Duodenal mucosa (tissue), 2 donors: ENCODE results near the gene PPP1R1A.

Experiments used
- H3K27ac ChIP-seq: one replicate; pipeline ENCODE4 v1.7.0; 2013; ENCODE audit warnings: low read depth, low read length
- H3K27me3 ChIP-seq, 2 donors: one replicate each; pipeline ENCODE4 v1.7.0; 2013; ENCODE audit warnings: low read length in 2 of 2, control low read depth in 1 of 2; ENCODE audit not compliant: insufficient read depth in 2 of 2, control insufficient read depth in 1 of 2
- H3K36me3 ChIP-seq, 2 donors: one replicate each; pipeline ENCODE4 v1.7.0; 2013; ENCODE audit warnings: low read length in 2 of 2, control low read depth in 1 of 2; ENCODE audit not compliant: insufficient read depth in 2 of 2, control insufficient read depth in 1 of 2
- H3K4me1 ChIP-seq, 2 donors: one replicate each; pipeline ENCODE4 v1.7.0; 2013; ENCODE audit warnings: low read length in 2 of 2, control low read depth in 1 of 2; ENCODE audit not compliant: insufficient read depth in 2 of 2, control insufficient read depth in 1 of 2
- H3K4me3 ChIP-seq, 2 donors: one replicate each; pipeline ENCODE4 v1.7.0; 2013; ENCODE audit warnings: low read length in 2 of 2, low read depth in 1 of 2
- H3K9ac ChIP-seq, 2 donors: one replicate each; pipeline ENCODE4 v1.7.0; 2013; ENCODE audit warnings: low read length in 2 of 2, low read depth in 1 of 2
- H3K9me3 ChIP-seq, 2 donors: one replicate each; pipeline ENCODE4 v1.7.0; 2013; ENCODE audit warnings: low read length in 2 of 2, control low read depth in 1 of 2; ENCODE audit not compliant: control insufficient read depth in 1 of 2

Gene PPP1R1A

DNA sequence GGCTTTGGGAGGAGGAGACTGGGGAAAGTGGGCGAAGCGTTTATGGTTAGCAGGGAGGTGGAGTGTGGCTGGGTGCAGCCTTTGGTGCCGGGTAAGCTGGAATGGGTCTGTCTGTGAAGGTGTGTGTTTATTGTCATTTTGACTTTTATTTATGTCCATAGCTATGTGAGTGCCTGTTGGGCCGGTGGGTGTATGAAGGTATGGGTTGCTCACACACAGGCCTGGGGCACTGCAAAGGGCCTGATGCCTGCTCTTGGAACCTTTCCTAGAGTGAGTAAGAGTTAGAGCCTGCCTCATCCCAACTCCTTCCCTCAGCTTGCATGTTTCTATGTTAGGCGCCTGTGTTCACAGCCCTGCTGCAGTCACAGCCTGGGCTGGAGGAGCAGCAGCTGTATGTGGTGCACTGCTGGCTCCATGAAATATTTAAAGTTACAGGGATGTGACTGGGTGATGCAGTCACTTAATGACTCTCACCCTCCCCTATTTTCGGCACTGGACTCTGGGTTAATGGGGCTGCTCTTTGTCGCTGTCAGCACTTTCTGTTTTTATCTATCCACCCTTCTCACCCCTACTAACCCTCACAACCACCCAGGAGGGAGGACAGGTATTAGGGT is 2.6 kb upstream of the PPP1R1A start:
- Histone ChIP-seq H3K27me3 (peaks cover 9 to 14% of the 10 kb centered on the region in 2 donors), H3K4me1 (no peaks in the 10 kb centered on the region), H3K36me3 (no peaks in the 10 kb centered on the region), H3K4me3 (no peak overlapping the region), H3K27ac (no peak overlapping the region), H3K9me3 (no peaks in the 10 kb centered on the region), H3K9ac (no peak overlapping the region)

DNA sequence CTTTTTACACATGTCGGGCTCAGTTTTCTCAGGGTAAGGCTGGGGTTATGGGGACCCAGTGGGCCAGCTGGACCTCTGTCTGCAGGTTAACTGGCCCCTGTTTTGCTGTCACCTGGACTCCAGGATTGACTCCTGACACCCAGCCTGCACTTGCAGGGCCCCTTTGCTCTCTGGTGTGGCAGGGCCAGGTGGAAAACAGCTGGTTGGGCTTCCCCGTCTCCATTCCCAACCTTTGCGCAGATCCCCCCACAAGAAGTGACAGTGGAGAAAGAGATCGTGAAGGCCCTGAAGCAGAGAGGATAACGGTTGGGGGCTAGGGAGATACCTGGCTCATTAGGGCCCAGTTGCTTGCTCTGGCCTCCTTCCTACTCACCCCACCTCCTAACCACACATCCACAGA is 1.5 kb upstream of the PPP1R1A start:
- Histone ChIP-seq H3K27me3 (peaks cover 9 to 14% of the 10 kb centered on the region in 2 donors), H3K4me3 (no peak overlapping the region), H3K4me1 (no peaks in the 10 kb centered on the region), H3K36me3 (no peaks in the 10 kb centered on the region), H3K9me3 (no peaks in the 10 kb centered on the region), H3K9ac (no peak overlapping the region), H3K27ac (no peak overlapping the region)

DNA sequence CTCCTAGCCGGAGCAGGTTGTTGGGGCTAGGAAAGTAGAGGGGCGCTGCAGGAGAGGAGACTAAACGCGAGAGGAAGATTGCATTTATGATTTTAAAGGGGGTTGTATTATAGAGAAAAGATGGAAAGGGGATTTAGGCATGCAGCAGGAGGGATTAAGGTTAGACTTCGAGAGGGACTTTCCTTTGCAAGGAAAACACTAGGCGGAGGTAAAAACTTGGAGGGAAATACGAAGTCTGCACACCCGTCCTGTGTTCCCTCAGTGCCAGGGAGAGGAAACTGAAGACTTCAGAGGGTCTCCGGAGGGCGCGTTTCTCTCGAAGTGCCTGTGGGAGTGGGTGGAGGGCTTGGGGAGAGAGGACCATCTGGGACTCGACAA is 420 bp upstream of the PPP1R1A start:
- peaks cover 9 to 14% of the 10 kb centered on the region in 2 donors for H3K27me3 ChIP-seq
- H3K4me1 ChIP-seq, result no peaks in the 10 kb centered on the region
- H3K36me3 ChIP-seq, result no peaks in the 10 kb centered on the region
- H3K4me3 ChIP-seq, result peak overlapping the region in 1 of 2 donors; percentile 50
- H3K9ac ChIP-seq, result no peak overlapping the region
- H3K9me3 ChIP-seq, result no peaks in the 10 kb centered on the region
- H3K27ac ChIP-seq, result no peak overlapping the region

DNA sequence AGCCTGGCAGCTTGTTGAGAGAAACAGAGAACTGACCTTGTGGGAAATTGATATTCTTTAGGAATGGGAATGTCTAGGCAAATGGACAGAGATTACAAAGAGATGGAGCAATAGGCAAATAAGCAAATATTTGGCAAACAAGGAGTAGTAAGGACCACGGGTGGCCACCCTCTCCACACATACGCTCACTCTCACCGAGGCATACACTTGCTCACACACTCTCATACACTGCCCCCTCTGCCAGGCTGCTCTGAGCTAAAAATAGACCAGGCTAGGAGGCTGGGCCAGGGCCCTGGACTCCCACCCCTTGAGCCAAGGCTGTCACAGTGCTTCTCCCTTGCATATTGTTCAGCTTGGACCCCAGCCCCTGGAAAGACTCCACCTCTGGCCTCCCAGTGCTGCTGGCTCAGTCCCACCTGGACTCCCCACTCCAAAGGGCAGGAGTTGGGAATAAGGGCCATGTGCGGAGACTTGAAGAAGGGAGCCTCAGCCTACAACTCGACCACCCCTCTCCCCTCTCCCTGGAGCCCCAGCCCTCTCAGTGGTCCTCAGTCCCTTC is 1.1 kb downstream of the PPP1R1A start:
- H3K9me3 ChIP-seq, result no peaks in the 10 kb centered on the region
- H3K36me3 ChIP-seq, result no peaks in the 10 kb centered on the region
- H3K4me1 ChIP-seq, result no peaks in the 10 kb centered on the region
- peaks cover 9 to 14% of the 10 kb centered on the region in 2 donors for H3K27me3 ChIP-seq
- no peak overlapping the region for H3K27ac ChIP-seq
- no peak overlapping the region for H3K9ac ChIP-seq
- peak overlapping the region; percentile 55 to 58 for H3K4me3 ChIP-seq

DNA sequence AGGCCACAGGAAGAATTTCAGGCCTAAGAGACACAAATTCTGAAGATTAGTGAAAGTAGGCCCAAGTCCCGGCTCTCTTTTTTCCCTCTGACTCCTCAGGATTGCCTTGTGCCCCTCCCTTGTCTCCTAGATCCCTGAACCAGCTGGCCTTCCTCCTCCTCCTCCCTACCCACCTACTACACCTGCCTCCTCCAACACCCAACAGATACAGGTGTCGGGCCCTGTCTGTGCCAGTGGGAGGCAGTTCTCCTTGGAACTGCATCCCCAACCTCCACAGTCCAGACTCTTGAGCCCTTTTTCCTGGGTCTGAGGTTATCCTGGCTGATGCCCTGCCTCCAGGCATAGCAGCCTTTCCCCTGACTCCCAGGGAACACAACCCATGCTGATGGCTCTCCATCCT is 1.8 kb downstream of the PPP1R1A start:
- Histone ChIP-seq H3K9me3 (no peaks in the 10 kb centered on the region), H3K9ac (no peak overlapping the region), H3K4me1 (no peaks in the 10 kb centered on the region), H3K27ac (no peak overlapping the region), H3K36me3 (no peaks in the 10 kb centered on the region), H3K4me3 (no peak overlapping the region), H3K27me3 (peaks cover 9 to 14% of the 10 kb centered on the region in 2 donors)

DNA sequence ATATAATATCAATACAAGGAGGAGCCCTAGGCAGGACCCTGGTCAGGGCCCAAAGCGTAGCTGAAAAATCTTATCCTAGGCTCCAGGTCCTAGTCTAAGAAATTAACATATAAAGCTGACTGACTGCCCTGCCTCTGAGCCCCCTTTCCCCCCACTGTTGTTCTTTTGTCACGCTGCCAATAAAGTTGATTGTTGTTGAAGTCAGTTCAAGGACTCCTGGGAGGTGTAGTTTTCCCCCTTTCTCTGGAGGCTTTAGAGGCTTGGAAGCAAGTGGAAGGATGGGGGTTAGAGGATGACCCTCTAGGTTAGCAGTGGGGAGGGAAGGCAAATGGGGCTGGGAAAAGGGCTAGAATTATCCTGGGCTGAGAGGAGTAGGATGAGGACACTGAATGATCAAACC is 3.2 kb downstream of the PPP1R1A start:
- peaks cover 9 to 14% of the 10 kb centered on the region in 2 donors for H3K27me3 ChIP-seq
- H3K36me3 ChIP-seq, result no peaks in the 10 kb centered on the region
- no peaks in the 10 kb centered on the region for H3K9me3 ChIP-seq
- no peak overlapping the region for H3K9ac ChIP-seq
- no peak overlapping the region for H3K4me3 ChIP-seq
- no peak overlapping the region for H3K27ac ChIP-seq
- no peaks in the 10 kb centered on the region for H3K4me1 ChIP-seq

DNA sequence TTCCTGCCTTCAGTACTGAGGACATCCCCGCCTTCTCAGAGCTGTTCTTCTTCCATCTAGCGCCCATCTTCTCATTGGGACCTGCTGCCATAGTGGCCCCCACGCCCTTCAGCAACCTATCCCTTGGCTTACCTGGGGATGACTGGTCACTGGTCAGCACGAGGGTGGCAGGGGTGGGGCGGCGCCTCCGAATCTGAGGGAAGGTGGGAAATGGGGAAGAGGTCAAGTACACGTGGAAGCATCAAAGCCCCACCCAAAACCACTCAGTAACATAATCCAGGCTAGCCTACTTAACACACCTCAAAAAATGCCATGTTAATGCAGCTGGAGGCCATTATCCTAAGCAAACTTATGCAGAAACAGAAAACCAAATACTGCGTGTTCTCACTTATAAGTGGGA is 4.3 kb downstream of the PPP1R1A start:
- Histone ChIP-seq H3K36me3 (no peaks in the 10 kb centered on the region), H3K27me3 (peaks cover 9 to 14% of the 10 kb centered on the region in 2 donors), H3K4me3 (no peak overlapping the region), H3K9ac (no peak overlapping the region), H3K4me1 (peaks cover 0 to 6% of the 10 kb centered on the region in 2 donors), H3K9me3 (no peaks in the 10 kb centered on the region), H3K27ac (no peak overlapping the region)

DNA sequence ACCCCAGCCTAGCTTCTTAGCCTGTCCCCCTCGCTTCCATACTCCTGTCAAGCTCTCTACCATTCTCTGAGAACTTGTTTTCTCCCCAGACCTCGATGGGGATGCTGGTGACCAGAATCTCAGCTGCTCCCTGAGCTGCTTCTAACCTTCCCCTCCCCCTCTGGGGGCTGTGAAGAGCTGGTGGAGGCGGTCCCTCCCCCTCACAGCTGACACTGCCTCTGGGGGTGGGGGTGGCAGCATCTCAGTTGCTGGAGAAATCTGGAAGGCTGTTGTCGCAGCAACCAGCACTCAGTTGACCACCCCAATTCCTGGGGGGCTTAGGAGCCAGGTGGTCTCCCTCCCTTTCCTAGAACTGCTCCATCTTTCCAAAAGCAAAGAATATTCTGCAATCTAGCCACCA is 4.7 kb downstream of the PPP1R1A start:
- H3K27me3 ChIP-seq, result peaks cover 9 to 11% of the 10 kb centered on the region in 2 donors

DNA sequence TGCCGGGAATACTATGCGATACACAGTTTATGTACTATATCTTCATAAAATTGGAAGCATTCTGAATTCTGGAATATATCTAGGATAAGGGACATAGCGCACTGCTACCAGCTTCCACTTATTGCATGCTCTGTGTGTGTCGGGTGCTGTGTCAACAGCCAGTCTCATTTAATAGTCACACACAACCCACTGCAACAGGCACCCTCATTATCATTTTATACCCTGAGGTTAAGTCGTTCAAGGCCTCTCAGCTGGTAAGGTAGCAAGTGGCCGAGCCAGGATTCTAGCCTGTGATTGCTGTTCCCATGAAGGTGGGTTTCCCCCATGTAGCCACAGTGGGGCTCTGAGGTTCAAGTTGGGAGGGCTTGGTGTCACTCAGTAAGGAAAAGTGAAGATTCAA is 7.0 kb downstream of the PPP1R1A start:
- Histone ChIP-seq H3K9me3 (no peaks in the 10 kb centered on the region), H3K27ac (no peak overlapping the region), H3K27me3 (peaks cover 0 to 2% of the 10 kb centered on the region in 2 donors), H3K4me1 (peaks cover 0 to 6% of the 10 kb centered on the region in 2 donors), H3K36me3 (no peaks in the 10 kb centered on the region), H3K4me3 (no peak overlapping the region), H3K9ac (no peak overlapping the region)

More for the DNA sequence above, 4.7 kb downstream of the PPP1R1A start:
- Histone ChIP-seq H3K27ac (no peak overlapping the region), H3K9ac (no peak overlapping the region), H3K4me3 (no peak overlapping the region), H3K9me3 (no peaks in the 10 kb centered on the region), H3K36me3 (no peaks in the 10 kb centered on the region), H3K4me1 (peaks cover 0 to 6% of the 10 kb centered on the region in 2 donors)

DNA sequence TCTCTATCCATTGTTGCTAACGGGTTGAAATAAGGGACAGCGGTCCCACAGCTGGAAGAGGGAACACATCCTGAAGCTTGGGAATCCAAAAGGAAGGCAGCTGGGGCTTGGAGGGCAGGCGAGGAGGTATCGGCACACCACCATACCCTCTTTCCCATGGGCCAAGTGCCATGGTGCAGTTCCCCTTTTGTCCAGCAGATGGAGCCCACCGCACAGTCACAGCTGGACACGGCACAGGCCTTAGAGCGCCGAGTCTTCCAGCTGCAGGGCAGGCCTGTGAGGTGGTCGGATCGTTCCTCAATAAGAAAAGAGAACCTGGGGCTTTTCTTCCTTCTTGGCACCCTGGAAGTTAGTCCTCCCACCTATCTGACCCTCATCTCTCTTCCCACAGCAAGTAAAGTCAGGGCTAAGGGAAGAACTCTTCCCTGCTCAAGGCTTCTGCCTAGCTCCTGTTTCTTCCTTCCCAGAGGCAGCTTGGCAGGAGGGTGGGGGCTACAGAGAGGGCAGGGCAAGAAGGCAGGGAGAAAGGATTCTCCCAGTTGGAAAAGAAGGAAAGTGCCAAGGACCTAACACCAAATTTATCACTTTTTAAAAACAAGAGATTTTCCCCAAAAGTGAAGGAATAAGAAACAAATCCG is 8.6 kb downstream of the PPP1R1A start:
- H3K27me3 ChIP-seq, result no peaks in the 10 kb centered on the region
- no peaks in the 10 kb centered on the region for H3K9me3 ChIP-seq
- peaks cover 0 to 6% of the 10 kb centered on the region in 2 donors for H3K4me1 ChIP-seq
- no peak overlapping the region for H3K4me3 ChIP-seq
- H3K9ac ChIP-seq, result peak overlapping the region in 1 of 2 donors; percentile 38
- no peak overlapping the region for H3K27ac ChIP-seq
- H3K36me3 ChIP-seq, result peaks cover 0 to 5% of the 10 kb centered on the region in 2 donors
